Right lung (tissue), 5 donors: ENCODE data around the gene FGA. TPM values are rescaled to one million over a fixed set of nuclear protein-coding genes. Genes with fewer than 3 reads are reported as not detected.

Experiments
- DNase-seq, 2 donors: peaks; one replicate each; pipeline ENCODE4 v3.0.0-alpha.2; 2013
- polyA plus RNA-seq, 5 donors: library from polyadenylated mRNA; unstranded; fragments of 120-200 nt; gene quantifications; one replicate each; pipeline versions ENCODE4 v1.2.1 to v1.2.3, GENCODE V29; 2013; ENCODE audit warnings: inconsistent platforms in 1 of 5, low replicate concordance in 1 of 5; ENCODE audit not compliant: insufficient read length in 5 of 5, insufficient read depth in 1 of 5

Gene FGA
- polyA plus RNA-seq, 5 donors = 17.5 TPM; not detected in 4

DNA sequence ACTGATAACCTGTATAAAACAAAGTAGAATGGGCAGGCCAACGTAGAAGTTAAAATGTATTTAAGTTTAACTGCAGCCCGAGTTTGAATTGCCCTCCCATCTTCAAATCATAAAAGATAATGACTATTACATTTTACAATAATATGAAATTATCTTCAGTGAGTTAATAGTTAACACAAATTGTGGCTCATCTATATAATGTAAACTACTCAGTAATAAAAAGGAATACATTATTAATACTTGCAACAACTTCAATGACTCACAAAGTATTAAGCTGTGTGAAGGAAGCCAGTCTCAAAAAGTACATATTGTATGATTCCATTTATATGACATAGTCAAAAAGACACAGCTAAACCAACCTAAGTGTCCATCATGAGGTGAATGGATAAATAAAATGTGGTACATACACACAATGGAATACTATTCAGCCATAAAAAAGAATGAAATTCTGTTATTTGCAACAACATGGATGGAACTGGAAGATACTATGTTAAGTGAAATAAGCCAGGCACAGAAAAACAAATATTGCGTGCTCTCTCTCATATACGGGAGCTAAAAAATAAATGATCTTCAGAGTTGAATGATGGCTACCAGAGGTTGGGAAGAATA lies 48.2 kb downstream of the FGA start:
- DNase-seq = no peak

Other genes starting within 250 kb of the FGA start
- gene DCHS2, start 98.9 kb downstream of the FGA start, polyA plus RNA-seq = 1 to 10 TPM; 1.2 to 3.2 (median 2.1) TPM
- gene PLRG1, start 40.3 kb downstream of the FGA start, polyA plus RNA-seq = 100 to 1,000 TPM in 3 of 5 donors, 10 to 100 TPM in 2; 79.0 to 122 (median 112) TPM
- gene FGB, start 27.7 kb downstream of the FGA start, polyA plus RNA-seq = 10 to 100 TPM in 1 of 5 donors, under 1 TPM in 2, not detected in 2; 0.09 to 31.3 (median 0.14) TPM
- gene FGG, start 21.9 kb upstream of the FGA start, polyA plus RNA-seq = 10 to 100 TPM in 1 of 5 donors, under 1 TPM in 1, not detected in 3; 0.06 to 20.6 TPM
- under 1 TPM; 0.10 to 0.49 (median 0.16) TPM for gene LRAT, start 153.3 kb upstream of the FGA start, polyA plus RNA-seq
- gene RBM46, start 190.5 kb upstream of the FGA start, polyA plus RNA-seq = under 1 TPM in 1 of 5 donors, not detected in 4; 0.12 TPM